Dendritic cell treated with granulocyte-macrophage colony-stimulating factor and Interleukin-4, amounts not matched to agents 40 ng/mL and 50 ng/mL, for 4 days (primary cell): ENCODE measurements around the gene SLC25A34.

Experiments used
- H3K27ac Mint-ChIP-seq: one replicate; pipeline ENCODE4 v1.8.0; 2022; ENCODE audit warnings: mild to moderate bottlenecking, mixed read lengths
- H3K27me3 Mint-ChIP-seq: one replicate; pipeline ENCODE4 v1.8.0; 2022; ENCODE audit warnings: mild to moderate bottlenecking, mixed read lengths
- H3K36me3 Mint-ChIP-seq: one replicate; pipeline ENCODE4 v1.8.0; 2022; ENCODE audit warnings: low read depth, mixed read lengths
- H3K4me1 Mint-ChIP-seq: one replicate; pipeline ENCODE4 v1.8.0; 2022; ENCODE audit warnings: low read depth, mixed read lengths
- H3K4me3 Mint-ChIP-seq: one replicate; pipeline ENCODE4 v1.8.0; 2022; ENCODE audit warnings: mild to moderate bottlenecking, moderate library complexity, mixed read lengths
- H3K9me3 Mint-ChIP-seq: one replicate; pipeline ENCODE4 v1.8.0; 2022; ENCODE audit warnings: mixed read lengths
- intact Hi-C: fragments of 100-400 bp; cut with micrococcal nuclease; formaldehyde crosslinking; loops from one replicate; pipeline ENCODE4 v1.15.0; 2022

Gene SLC25A34

GRCh38 chr1:15757575-15758342 is 21.7 kb downstream of the SLC25A34 start:
- Mint-ChIP-seq H3K27ac (no peak overlapping the region), H3K4me3 (no peak overlapping the region), H3K36me3 (no peaks in the 10 kb centered on the region), H3K4me1 (peaks cover 9% of the 10 kb centered on the region), H3K27me3 (peaks cover 71% of the 10 kb centered on the region), H3K9me3 (no peaks in the 10 kb centered on the region)
- intact Hi-C loops = no loop called here

GRCh38 chr1:15758343-15758931 is 22.4 kb downstream of the SLC25A34 start, which contains the start of gene FBLIM1:
FBLIM1 (plus strand) TSS chr1:15758795; CDS start chr1:15764984, 6,189 bp downstream.
- intact Hi-C loops = no loop called here
- Mint-ChIP-seq H3K36me3 (no peaks in the 10 kb centered on the region), H3K27ac (no peak within 1 kb of the TSS), H3K9me3 (no peaks in the 10 kb centered on the region), H3K4me3 (no peak within 1 kb of the TSS), H3K27me3 (peaks cover 71% of the 10 kb centered on the region), H3K4me1 (peaks cover 9% of the 10 kb centered on the region)

GRCh38 chr1:15758953-15759661 is 23.0 kb downstream of the SLC25A34 start:
- Mint-ChIP-seq H3K4me3 (no peak overlapping the region), H3K27me3 (peaks cover 75% of the 10 kb centered on the region), H3K36me3 (no peaks in the 10 kb centered on the region), H3K27ac (no peak overlapping the region), H3K9me3 (no peaks in the 10 kb centered on the region), H3K4me1 (peaks cover 9% of the 10 kb centered on the region)
- intact Hi-C loops = no loop called here

GRCh38 chr1:15760520-15761211 is 24.6 kb downstream of the SLC25A34 start:
- no peaks in the 10 kb centered on the region for H3K9me3 Mint-ChIP-seq
- no peaks in the 10 kb centered on the region for H3K36me3 Mint-ChIP-seq
- H3K4me1 Mint-ChIP-seq = peaks cover 9% of the 10 kb centered on the region
- no peak overlapping the region for H3K4me3 Mint-ChIP-seq
- H3K27ac Mint-ChIP-seq = no peak overlapping the region
- H3K27me3 Mint-ChIP-seq = peaks cover 85% of the 10 kb centered on the region
- intact Hi-C loops = no loop called here

- H3K27ac Mint-ChIP-seq = no peak overlapping the region
- H3K27me3 Mint-ChIP-seq = peaks cover 80% of the 10 kb centered on the region
Observed at GRCh38 chr1:15761366-15762128, 25.5 kb downstream of the SLC25A34 start.

GRCh38 chr1:15762546-15762945 is 26.5 kb downstream of the SLC25A34 start:
- no peaks in the 10 kb centered on the region for H3K9me3 Mint-ChIP-seq
- no peaks in the 10 kb centered on the region for H3K36me3 Mint-ChIP-seq
- H3K4me3 Mint-ChIP-seq = no peak overlapping the region
- intact Hi-C loops = no loop called here
- H3K27me3 Mint-ChIP-seq = peaks cover 70% of the 10 kb centered on the region
- no peak overlapping the region for H3K27ac Mint-ChIP-seq
- peaks cover 2% of the 10 kb centered on the region for H3K4me1 Mint-ChIP-seq

More at GRCh38 chr1:15761366-15762128, 25.5 kb downstream of the SLC25A34 start:
- H3K9me3 Mint-ChIP-seq = no peaks in the 10 kb centered on the region
- H3K4me3 Mint-ChIP-seq = no peak overlapping the region
- H3K4me1 Mint-ChIP-seq = peaks cover 9% of the 10 kb centered on the region
- no peaks in the 10 kb centered on the region for H3K36me3 Mint-ChIP-seq
- intact Hi-C loops = no loop called here

- intact Hi-C loops = no loop called here
- no peak overlapping the region for H3K27ac Mint-ChIP-seq
- H3K4me3 Mint-ChIP-seq = no peak overlapping the region
- H3K4me1 Mint-ChIP-seq = no peaks in the 10 kb centered on the region
- H3K36me3 Mint-ChIP-seq = no peaks in the 10 kb centered on the region
- no peaks in the 10 kb centered on the region for H3K9me3 Mint-ChIP-seq
- peaks cover 60% of the 10 kb centered on the region for H3K27me3 Mint-ChIP-seq
Observed at GRCh38 chr1:15764269-15764764, 28.3 kb downstream of the SLC25A34 start.

- H3K27me3 Mint-ChIP-seq = peaks cover 55% of the 10 kb centered on the region
Observed at GRCh38 chr1:15764890-15765289, 28.8 kb downstream of the SLC25A34 start.

GRCh38 chr1:15765495-15766194 is 29.6 kb downstream of the SLC25A34 start:
- no peaks in the 10 kb centered on the region for H3K4me1 Mint-ChIP-seq
- H3K27ac Mint-ChIP-seq = no peak overlapping the region
- no peak overlapping the region for H3K4me3 Mint-ChIP-seq
- H3K36me3 Mint-ChIP-seq = no peaks in the 10 kb centered on the region
- no peaks in the 10 kb centered on the region for H3K9me3 Mint-ChIP-seq
- intact Hi-C loops = no loop called here
- peaks cover 48% of the 10 kb centered on the region for H3K27me3 Mint-ChIP-seq

More at GRCh38 chr1:15764890-15765289, 28.8 kb downstream of the SLC25A34 start:
- H3K36me3 Mint-ChIP-seq = no peaks in the 10 kb centered on the region
- H3K4me3 Mint-ChIP-seq = no peak overlapping the region
- H3K4me1 Mint-ChIP-seq = no peaks in the 10 kb centered on the region
- no peaks in the 10 kb centered on the region for H3K9me3 Mint-ChIP-seq
- H3K27ac Mint-ChIP-seq = no peak overlapping the region
- intact Hi-C loops = no loop called here

GRCh38 chr1:15767941-15768340 is 31.9 kb downstream of the SLC25A34 start:
- intact Hi-C loops = no loop called here
- Mint-ChIP-seq H3K4me1 (no peaks in the 10 kb centered on the region), H3K36me3 (no peaks in the 10 kb centered on the region), H3K27ac (no peak overlapping the region), H3K9me3 (no peaks in the 10 kb centered on the region), H3K27me3 (peaks cover 41% of the 10 kb centered on the region), H3K4me3 (no peak overlapping the region)

GRCh38 chr1:15768388-15768787 is 32.3 kb downstream of the SLC25A34 start:
- Mint-ChIP-seq H3K36me3 (no peaks in the 10 kb centered on the region), H3K9me3 (no peaks in the 10 kb centered on the region), H3K4me1 (no peaks in the 10 kb centered on the region), H3K27me3 (peaks cover 43% of the 10 kb centered on the region), H3K27ac (no peak overlapping the region), H3K4me3 (no peak overlapping the region)
- intact Hi-C loops = no loop called here

GRCh38 chr1:15770313-15770962 is 34.4 kb downstream of the SLC25A34 start:
- Mint-ChIP-seq H3K36me3 (no peaks in the 10 kb centered on the region), H3K27ac (no peak overlapping the region), H3K4me1 (no peaks in the 10 kb centered on the region), H3K27me3 (peaks cover 28% of the 10 kb centered on the region), H3K9me3 (no peaks in the 10 kb centered on the region), H3K4me3 (no peak overlapping the region)
- intact Hi-C loops = no loop called here
